Breast epithelium (tissue), 4 donors: ENCODE measurements around the gene PCBD2. TPM values are rescaled to one million over a fixed set of nuclear protein-coding genes. Genes with fewer than 3 reads are reported as not detected.

ENCODE experiments used
- DNase-seq, 2 donors: peaks; one replicate each; pipeline ENCODE4 v3.0.0-alpha.2; 2019; ENCODE audit warnings: low spot score in 2 of 2
- H3K27ac ChIP-seq, 2 donors: fragments of 200-600 bp; sonication (generic) in 1 of 2; one replicate each; pipeline ENCODE4 v1.5.1; 2016 to 2019; ENCODE audit warnings: mild to moderate bottlenecking in 1 of 2
- H3K27me3 ChIP-seq, 2 donors: fragments of 200-600 bp; sonication (generic) in 1 of 2; one replicate each; pipeline versions ENCODE4 v1.5.1 to v1.6.0; 2017 to 2019; ENCODE audit warnings: control low read depth in 1 of 2, mild to moderate bottlenecking in 1 of 2
- H3K36me3 ChIP-seq: fragments of 200-600 bp; one replicate; pipeline ENCODE4 v1.5.1; 2019
- H3K4me1 ChIP-seq, 2 donors: fragments of 200-600 bp; sonication (generic); one replicate each; pipeline ENCODE4 v1.5.1; 2016 to 2019; ENCODE audit warnings: control low read depth in 1 of 2
- H3K4me3 ChIP-seq, 3 donors: fragments of 200-600 bp; sonication (generic); 1 replicate in 2 of 3; 2 replicates in 1 of 3; pipeline ENCODE4 v1.5.1; 2016 to 2019; ENCODE audit warnings: mild to moderate bottlenecking in 3 of 3, moderate library complexity in 2 of 3
- H3K9me3 ChIP-seq, 2 donors: fragments of 200-600 bp; sonication (generic) in 1 of 2; one replicate each; pipeline ENCODE4 v1.5.1; 2016 to 2019; ENCODE audit warnings: control low read depth in 1 of 2
- POLR2A ChIP-seq: fragments of 450-650 bp; IDR thresholded peaks from one replicate; pipeline ENCODE4 v1.6.1; 2016; ENCODE audit warnings: antibody characterized with exemption, mild to moderate bottlenecking, moderate library complexity
- POLR2AphosphoS5 ChIP-seq, 3 donors: sonication (generic); formaldehyde crosslinking; IDR thresholded peaks; one replicate each; pipeline ENCODE4 v1.6.1; 2017; ENCODE audit warnings: antibody characterized with exemption in 3 of 3
- intact Hi-C: fragments of 100-400 bp; cut with DNase I; formaldehyde crosslinking; loops from one replicate; pipeline ENCODE4 v1.15.1; 2023; ENCODE audit warnings: low total_unique reads
- total RNA-seq, 3 donors: library from RNA; depleted of rRNA; stranded (reverse); fragments of >200 nt; gene quantifications; one replicate each; pipeline ENCODE4 v1.1.0, GENCODE V29; 2016
- TF ChIP-seq, protein P1 (sequence below), 3 donors: fragments of 450-650 bp; IDR thresholded peaks; one replicate each; pipeline ENCODE4 v1.5.1; 2016 to 2017; ENCODE audit warnings: antibody characterized with exemption in 3 of 3, mild to moderate bottlenecking in 3 of 3, moderate library complexity in 3 of 3

Gene PCBD2
- total RNA-seq, 3 donors from 2014 or later = 6.9 to 11.0 (median 8.8) TPM

DNA sequence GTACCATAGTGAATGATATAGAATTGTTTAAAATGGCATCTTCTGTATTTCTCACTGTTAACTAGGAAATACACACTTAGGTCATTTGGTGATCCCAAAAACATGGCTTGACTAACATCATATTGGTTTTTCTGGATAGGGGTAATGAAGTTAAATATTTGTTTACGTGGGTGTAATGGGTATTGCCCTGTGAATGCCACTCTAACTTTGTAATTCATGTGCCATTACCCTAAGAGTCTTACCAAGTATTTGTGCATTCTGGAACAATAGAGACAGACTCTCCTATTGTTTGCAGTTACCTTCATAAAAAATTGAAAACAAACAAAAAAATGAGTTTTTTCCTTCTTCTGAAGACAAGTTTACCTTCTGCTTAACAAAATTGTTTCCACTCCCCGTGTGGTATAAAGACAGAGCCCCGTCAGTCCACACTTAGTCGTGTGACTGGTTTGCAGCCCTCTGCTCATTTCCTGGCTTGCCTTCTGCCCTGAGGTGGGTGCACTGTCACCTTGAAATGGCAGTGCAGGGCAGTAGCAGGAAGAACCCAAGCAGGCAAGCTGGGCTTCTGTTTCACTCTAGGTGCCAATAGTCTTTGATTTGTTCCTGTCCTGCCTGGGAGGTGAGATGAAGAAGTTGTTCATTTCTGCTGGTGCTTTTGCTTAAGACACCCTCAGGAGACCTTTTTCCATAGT lies 53.1 kb downstream of the PCBD2 start:
- no peak for DNase-seq
- no peak overlapping the region for H3K27ac ChIP-seq
- no peaks in the 10 kb centered on the region for H3K4me1 ChIP-seq
- no peak overlapping the region for H3K4me3 ChIP-seq
- no peaks in the 10 kb centered on the region for H3K27me3 ChIP-seq
- H3K36me3 ChIP-seq = no peaks in the 10 kb centered on the region
- no peak for TF ChIP-seq POLR2A
- TF ChIP-seq, protein P1, sequence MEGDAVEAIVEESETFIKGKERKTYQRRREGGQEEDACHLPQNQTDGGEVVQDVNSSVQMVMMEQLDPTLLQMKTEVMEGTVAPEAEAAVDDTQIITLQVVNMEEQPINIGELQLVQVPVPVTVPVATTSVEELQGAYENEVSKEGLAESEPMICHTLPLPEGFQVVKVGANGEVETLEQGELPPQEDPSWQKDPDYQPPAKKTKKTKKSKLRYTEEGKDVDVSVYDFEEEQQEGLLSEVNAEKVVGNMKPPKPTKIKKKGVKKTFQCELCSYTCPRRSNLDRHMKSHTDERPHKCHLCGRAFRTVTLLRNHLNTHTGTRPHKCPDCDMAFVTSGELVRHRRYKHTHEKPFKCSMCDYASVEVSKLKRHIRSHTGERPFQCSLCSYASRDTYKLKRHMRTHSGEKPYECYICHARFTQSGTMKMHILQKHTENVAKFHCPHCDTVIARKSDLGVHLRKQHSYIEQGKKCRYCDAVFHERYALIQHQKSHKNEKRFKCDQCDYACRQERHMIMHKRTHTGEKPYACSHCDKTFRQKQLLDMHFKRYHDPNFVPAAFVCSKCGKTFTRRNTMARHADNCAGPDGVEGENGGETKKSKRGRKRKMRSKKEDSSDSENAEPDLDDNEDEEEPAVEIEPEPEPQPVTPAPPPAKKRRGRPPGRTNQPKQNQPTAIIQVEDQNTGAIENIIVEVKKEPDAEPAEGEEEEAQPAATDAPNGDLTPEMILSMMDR (IDR thresholded peaks at IDR 0.05) = no peak
- TF ChIP-seq POLR2AphosphoS5 (IDR thresholded peaks at IDR 0.05) = no peak
- peaks cover 0 to 11% of the 10 kb centered on the region in 2 donors for H3K9me3 ChIP-seq
- intact Hi-C loops = loop anchor here (5.0 kb wide), 1 partner anchor 874 kb away; the partner anchor contains the start of gene SLC25A48

DNA sequence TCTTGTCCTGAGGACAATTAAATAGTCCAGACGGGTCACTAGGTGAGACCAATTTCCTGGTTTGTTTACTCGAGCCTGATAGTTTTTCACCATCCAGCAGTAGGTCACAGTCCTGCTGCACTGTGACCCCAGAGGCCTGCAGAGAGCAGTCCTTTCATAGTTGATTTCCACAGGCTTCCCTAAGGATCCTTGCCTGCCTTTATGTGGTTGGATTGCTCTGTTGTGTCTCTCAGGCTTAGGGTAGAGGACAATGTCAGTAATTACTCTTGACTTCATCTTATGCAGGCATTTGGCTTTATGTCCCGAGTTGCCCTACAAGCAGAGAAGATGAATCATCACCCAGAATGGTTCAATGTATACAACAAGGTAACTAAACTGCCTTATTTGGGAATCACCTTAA lies 53.8 kb downstream of the PCBD2 start:
- Histone ChIP-seq H3K27me3 (no peaks in the 10 kb centered on the region), H3K27ac (no peak overlapping the region), H3K9me3 (peaks cover 0 to 11% of the 10 kb centered on the region in 2 donors), H3K4me1 (no peaks in the 10 kb centered on the region), H3K4me3 (no peak overlapping the region), H3K36me3 (no peaks in the 10 kb centered on the region)
- TF ChIP-seq, protein P1 (IDR thresholded peaks at IDR 0.05) = no peak
- TF ChIP-seq POLR2A = no peak
- TF ChIP-seq POLR2AphosphoS5 (IDR thresholded peaks at IDR 0.05) = no peak
- intact Hi-C loops = loop anchor here (5.0 kb wide), 1 partner anchor 874 kb away; the partner anchor contains the start of gene SLC25A48
- DNase-seq = no peak

DNA sequence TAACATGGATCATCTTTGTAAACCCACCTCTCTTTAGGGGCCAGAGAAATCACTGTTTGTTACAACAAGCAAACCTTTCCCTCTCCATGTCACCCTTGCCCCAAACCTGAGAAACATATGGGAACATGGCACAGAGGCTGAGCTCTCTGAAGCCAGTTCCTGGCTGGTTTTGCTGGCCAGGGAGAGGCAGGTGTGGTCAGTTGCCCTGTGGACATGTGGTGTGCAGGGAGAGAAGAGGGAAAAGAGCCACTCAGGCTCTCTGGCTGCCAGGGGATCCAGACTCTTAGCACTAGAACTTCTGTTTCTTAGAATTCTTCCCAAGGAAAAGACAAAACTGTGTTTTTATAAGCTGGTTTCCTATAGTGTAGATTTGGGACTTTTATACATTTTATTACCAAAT lies 58.2 kb downstream of the PCBD2 start:
- Histone ChIP-seq H3K27me3 (no peaks in the 10 kb centered on the region), H3K4me1 (no peaks in the 10 kb centered on the region), H3K4me3 (no peak overlapping the region), H3K36me3 (no peaks in the 10 kb centered on the region), H3K27ac (no peak overlapping the region), H3K9me3 (no peaks in the 10 kb centered on the region)
- no peak for TF ChIP-seq POLR2AphosphoS5 (IDR thresholded peaks at IDR 0.05)
- no peak for TF ChIP-seq POLR2A
- TF ChIP-seq, protein P1 (IDR thresholded peaks at IDR 0.05) = no peak
- no peak for DNase-seq
- intact Hi-C loops = no loop called here

DNA sequence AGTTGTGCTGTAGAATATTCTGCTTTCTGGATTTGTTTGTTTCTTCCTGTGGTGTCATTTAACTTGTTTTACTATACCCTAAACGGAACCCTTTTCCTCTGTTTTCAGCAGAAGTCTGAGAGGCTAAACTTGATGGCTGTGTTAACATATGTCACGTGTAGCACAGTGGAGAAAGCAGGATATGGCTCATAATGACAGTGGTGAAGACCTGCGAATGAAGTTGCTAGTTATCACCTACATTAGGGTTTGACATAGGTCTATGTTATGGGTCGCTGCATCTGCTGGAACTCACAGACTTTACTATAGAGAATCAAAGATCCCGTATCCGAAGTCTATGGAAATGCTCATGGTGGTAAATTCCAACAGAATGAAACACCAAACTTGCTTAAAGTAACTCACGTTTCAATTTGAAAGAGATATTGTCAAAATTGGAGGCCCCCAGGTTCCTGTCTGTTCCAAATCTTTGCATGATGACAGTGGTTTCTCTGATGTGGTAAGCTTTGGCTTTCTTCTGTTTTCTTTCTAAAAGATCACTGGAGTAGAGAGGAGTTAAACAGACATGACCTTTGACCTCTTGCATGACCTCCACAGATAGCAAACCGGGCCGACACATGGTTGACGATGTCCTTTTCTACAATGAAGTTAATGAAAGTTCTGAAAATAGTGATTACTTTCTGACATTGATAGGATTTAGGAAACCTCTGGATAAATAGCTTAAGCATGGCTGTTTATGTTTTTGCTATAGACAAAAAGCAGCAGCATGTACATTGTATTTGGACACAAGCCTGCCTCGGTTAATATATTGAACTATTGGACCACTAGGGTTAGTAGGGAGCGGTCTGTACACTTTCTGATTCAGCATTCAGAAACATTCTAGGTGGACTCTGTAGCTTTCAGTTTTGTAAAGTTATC lies 59.7 kb downstream of the PCBD2 start:
- DNase-seq = no peak
- no peaks in the 10 kb centered on the region for H3K36me3 ChIP-seq
- intact Hi-C loops = no loop called here
- H3K9me3 ChIP-seq = no peaks in the 10 kb centered on the region
- H3K27ac ChIP-seq = no peak overlapping the region
- H3K4me3 ChIP-seq = no peak overlapping the region
- no peaks in the 10 kb centered on the region for H3K27me3 ChIP-seq
- H3K4me1 ChIP-seq = no peaks in the 10 kb centered on the region
- TF ChIP-seq POLR2AphosphoS5 (IDR thresholded peaks at IDR 0.05) (no peak), POLR2A (no peak)
- TF ChIP-seq, protein P1 (IDR thresholded peaks at IDR 0.05) = no peak
